NCI-H1105 treated with DMSO at 0.1 percent for 48 hours (cell line): ENCODE data around the gene TMPRSS6.
"Not testable (repeated sequence)": the region's sequence is repeated elsewhere in the genome, so short reads cannot be mapped to it uniquely, and the experiment has no call there.

Experiments
- DNase-seq: peaks from one replicate; lab custom pipeline; 2025; lab: John Stamatoyannopoulos, UW

TMPRSS6 gene

GRCh38 chr22:37088108-37088605 lies 21.4 kb downstream of the TMPRSS6 start:
- no peak for DNase-seq

GRCh38 chr22:37086184-37086583 lies 23.3 kb downstream of the TMPRSS6 start:
- no peak for DNase-seq

DNA sequence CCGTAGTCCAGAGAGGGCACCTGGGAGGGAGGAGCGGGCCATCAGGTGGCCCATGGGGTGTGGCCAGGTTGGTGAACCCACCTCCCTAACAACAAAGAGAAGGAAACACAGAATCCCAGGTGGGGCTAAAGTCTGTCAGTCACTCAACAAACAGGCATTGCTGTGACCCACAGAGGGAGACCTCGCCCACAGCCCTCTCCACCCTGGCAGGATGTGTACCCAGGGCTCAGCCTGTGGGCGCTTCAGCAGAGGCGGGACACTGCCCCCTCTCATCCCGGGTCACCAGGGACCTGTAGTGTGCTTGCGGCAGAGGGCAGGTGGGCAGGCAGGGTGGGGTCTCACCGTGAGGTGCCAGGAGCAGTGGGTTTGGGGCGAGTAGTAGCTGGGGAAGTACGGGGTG lies 25.1 kb downstream of the TMPRSS6 start:
- DNase-seq = no peak

GRCh38 chr22:37083914-37084313 lies 25.6 kb downstream of the TMPRSS6 start:
- no peak for DNase-seq

GRCh38 chr22:37082251-37082873 lies 27.2 kb downstream of the TMPRSS6 start:
- no peak for DNase-seq

DNA sequence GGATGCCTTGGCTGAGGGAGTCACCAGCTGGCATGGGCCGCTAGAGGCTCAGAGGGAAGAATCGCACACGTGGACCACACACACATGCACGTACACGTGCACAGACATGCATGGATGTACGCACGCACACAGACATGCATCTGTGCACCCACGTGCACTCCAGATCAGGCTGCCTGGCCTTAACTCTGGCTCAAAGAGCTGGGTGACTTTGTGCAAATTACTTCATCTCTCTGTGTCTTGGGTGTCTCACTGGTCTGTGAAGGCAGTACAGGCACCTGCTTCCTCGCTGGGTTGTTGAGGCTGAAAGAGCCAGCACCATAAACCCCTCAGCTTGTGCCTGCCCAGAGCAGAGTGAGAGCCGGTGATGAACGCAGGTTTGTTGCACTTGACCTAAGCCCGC lies 28.7 kb downstream of the TMPRSS6 start:
- DNase-seq = no peak

- no peak for DNase-seq
Observed at GRCh38 chr22:37080438-37080837, 29.1 kb downstream of the TMPRSS6 start.

DNA sequence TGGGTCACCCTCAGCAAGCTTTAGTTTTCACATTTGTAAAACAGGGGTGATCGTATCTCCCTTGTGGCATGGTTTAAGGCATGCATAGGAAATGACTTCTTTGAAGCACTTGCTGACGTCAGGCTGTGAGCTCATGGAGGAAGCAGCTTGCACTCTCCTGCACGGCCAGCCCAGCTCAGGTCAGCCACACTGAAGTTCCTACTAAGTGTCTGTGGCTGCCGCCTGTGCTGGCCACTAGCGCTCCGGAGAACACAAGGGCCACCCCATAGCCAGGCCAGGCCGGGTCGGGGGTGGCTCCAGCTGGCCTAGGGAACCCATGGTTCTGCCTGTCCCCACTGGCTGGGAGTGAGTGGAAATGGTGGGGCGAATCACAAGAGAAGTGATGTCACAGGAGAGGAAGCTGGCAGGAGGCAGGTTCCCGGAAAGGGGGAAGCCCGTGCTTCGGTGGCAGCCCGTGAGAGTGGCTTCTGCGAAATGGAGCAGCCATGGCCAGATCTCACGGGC lies 29.8 kb downstream of the TMPRSS6 start:
- no peak for DNase-seq

DNA sequence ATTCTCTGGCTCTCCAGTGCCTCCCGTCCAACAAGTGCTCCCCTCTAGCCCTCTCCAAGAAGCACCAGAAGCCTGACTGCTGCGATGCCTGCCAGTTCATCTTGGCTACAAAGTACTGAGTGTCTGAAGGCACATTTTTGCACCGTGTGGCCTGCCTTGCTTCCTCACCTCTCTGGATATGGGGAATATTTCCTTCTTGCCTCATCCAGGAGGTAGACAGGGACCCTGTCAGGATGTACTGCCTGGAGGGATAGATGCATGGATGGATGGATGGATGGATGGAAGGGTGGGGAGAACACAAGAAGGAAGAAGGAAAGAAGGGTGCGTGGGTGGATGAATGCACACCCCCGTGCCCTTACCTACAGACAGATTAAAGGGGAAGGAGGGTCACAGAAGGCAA lies 30.4 kb downstream of the TMPRSS6 start:
- DNase-seq = no peak

DNA sequence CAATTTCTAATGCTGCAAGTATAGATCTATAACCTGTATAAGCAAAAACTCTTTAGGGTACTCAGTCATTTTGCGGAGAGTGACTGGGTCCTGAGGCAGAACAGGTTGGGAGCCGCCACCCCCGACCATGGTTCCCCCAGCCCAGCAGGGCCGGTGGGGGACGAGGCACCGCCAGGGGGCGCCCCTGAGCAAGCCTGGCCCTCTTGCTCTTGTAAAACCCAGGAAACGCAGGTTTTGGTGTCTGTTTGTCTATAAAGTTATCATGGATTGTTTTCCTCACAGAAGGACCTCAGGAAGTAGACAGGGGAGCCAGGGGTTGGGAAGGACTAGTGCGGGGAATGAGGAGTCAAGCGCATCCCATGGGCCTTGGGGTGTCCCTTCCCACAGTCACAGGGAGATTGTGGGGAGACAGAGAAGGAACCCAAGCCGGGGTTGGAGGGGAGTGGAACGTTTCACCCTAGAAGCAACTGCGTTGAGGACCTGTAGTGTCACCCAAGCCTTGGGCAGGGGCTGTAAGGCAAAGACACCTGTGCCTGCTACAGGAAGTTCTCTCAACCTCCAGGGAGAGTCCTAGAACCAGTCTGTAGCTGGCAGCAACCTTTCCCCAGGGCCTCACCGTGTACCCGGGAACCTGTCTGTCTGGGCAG lies 31.6 kb downstream of the TMPRSS6 start:
- peak; percentile 28 for DNase-seq

GRCh38 chr22:37075822-37076433 lies 33.6 kb downstream of the TMPRSS6 start:
- no peak for DNase-seq

DNA sequence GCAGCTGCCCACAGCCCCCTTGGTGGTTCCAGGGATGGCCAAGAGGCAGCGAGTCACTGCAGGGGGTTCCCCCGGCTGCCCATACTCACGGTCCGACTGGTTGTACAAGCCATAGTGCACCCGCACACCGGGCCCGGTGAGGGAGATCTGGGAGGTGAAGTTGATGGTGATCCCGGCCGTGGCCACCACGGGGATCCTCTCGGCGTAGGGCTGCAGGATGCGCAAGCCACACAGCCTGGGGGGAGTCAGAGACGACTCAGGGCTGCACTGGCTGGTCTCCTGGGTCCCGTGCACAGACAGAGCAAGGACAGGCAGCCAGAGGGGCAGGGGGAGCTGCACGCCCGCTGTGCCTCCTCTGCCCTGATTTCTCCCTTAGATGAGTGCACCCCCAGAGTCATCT lies 34.5 kb downstream of the TMPRSS6 start:
- no peak for DNase-seq

- DNase-seq = no peak
Observed at GRCh38 chr22:37074537-37074936, 35.0 kb downstream of the TMPRSS6 start.

DNA sequence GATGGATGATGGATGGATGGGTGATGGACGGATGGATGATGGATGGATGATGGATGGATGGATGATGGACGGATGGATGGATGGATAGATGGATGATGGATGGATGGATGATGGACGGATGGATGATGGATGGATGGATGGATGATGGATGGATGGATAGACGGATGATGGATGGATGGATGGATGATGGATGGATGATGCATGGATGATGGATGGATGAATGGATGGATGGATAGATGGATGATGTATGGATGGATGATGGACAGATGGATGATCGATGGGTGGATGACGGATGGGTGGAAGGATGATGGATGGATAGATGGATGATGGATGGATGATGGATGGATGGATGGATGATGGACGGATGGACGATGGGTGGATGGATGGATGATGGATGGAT lies 36.8 kb downstream of the TMPRSS6 start:
- DNase-seq = no peak

- DNase-seq = not testable (repeated sequence)
Observed at GRCh38 chr22:37071850-37072592, 37.5 kb downstream of the TMPRSS6 start.

- no peak for DNase-seq
Observed at GRCh38 chr22:37070744-37071143, 38.8 kb downstream of the TMPRSS6 start.

GRCh38 chr22:37070334-37070733 lies 39.2 kb downstream of the TMPRSS6 start:
- no peak for DNase-seq

- no peak for DNase-seq
Observed at GRCh38 chr22:37069719-37070118, 39.8 kb downstream of the TMPRSS6 start.

DNA sequence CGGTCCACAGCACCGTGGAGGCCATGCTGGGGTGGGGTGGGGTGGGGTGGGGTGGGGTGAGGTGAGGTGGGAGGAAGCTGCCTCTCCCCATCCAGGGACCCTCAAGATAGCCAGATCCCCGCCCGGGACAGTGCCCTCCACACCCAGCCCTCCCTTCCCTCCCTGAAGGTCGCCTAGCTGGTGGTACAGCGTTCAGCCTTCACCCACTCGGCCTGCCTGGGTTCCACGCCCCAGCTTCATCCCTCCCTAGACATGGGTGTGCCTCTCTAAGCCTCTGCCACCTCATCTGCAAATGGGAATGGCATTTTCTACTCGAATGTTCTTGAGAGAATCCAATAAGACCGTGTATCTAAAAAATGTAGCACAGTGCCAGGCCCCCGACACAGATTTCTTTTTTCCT lies 40.2 kb downstream of the TMPRSS6 start:
- DNase-seq = no peak

DNA sequence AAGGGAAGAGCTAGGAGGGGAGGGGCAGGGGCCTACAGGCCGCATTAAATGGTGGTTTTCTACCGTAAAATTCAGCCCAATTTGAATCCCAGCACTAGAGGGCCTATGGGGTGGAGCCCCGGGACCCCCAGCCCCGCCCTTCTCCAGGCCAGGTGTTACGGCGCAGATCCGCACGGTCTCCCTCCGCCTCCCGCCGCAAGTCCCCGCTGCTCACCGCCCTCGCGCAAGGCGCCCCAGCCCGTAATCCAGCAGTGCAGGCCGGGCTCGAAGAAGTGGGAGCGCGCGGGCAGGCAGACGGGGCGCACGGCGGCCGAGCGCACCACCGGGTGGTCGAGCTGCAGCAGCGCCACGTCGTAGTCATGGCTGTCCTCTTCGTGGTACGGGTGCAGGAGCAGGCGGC lies 40.7 kb downstream of the TMPRSS6 start:
- DNase-seq = peak; percentile 39

- DNase-seq = no peak
Observed at GRCh38 chr22:37067428-37067827, 42.1 kb downstream of the TMPRSS6 start.

DNA sequence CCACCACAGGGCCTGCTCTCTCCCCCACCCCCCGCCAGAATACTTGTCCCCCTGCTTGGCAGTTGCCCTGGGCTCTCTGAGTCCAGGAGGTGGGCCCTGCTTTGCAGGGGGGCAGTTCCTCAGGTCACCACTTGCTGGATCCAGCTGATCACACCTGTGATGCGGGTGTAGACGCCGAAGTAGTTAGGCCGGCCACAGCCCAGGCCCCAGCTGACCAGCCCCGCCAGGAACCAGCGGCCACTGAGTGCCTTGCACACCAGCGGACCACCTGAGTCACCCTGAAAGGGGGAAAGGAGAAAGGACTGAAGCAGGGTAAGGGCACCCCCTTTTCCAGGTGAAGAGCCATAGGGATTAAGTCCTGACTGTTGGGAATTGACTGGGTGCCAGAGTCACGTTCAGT lies 43.6 kb downstream of the TMPRSS6 start:
- DNase-seq = no peak

DNA sequence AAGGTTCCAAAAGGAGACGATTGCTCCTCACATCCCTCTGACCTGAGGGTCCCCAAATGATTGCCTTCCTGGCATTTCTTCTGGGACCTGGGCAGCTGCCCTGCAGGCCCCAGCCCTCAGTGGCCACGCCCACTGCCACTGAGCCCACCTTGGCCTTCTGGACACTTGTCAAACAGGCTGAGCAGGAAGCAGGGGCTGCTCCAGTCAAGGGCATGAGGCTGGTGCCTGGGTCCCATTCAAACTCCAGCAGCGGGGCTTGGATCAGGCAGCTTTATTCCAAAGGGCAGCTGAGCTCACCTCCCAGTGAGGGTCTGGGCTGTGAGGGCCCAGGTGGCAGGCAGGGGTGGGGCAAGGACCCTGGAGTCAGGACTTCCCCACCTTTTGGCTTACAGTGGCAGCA lies 44.3 kb downstream of the TMPRSS6 start:
- no peak for DNase-seq
